NT2/D1 (cell line): Measurements from ENCODE around the gene FAM163B.
A peak's percentile ranks its signal among the peaks of the same experiment; 100 is the strongest.

Experiments used
- DNase-seq: peaks from one replicate; pipeline ENCODE4 v3.0.0-alpha.2; 2011; ENCODE audit warnings: low read depth, low spot score
- H3K27me3 ChIP-seq: 2 replicates; pipeline ENCODE4 v1.6.0; 2011; ENCODE audit warnings: mild to moderate bottlenecking; ENCODE audit not compliant: insufficient read length, insufficient read depth
- H3K36me3 ChIP-seq: 2 replicates; pipeline ENCODE4 v1.6.1; 2011; ENCODE audit warnings: mild to moderate bottlenecking, low read length, mixed read lengths; ENCODE audit not compliant: insufficient read depth, insufficient read length
- H3K4me1 ChIP-seq: 2 replicates; pipeline ENCODE4 v1.5.1; 2011; ENCODE audit not compliant: insufficient read depth, insufficient read length
- H3K4me3 ChIP-seq: 2 replicates; pipeline ENCODE4 v1.5.1; 2011; ENCODE audit warnings: low read depth; ENCODE audit not compliant: insufficient read length
- H3K9ac ChIP-seq: 2 replicates; pipeline ENCODE4 v1.6.0; 2011; ENCODE audit warnings: low read depth; ENCODE audit not compliant: insufficient read length
- H3K9me3 ChIP-seq: 2 replicates; pipeline ENCODE4 v1.5.1; 2011; ENCODE audit warnings: mild to moderate bottlenecking, low read length; ENCODE audit not compliant: insufficient read depth
- SUZ12 ChIP-seq: IDR thresholded peaks from 2 replicates; pipeline ENCODE4 v1.6.1; 2011; ENCODE audit not compliant: insufficient read length, insufficient read depth; ENCODE audit errors: extremely low read depth
- YY1 ChIP-seq: IDR thresholded peaks from 2 replicates; pipeline ENCODE4 v1.6.1; 2011; ENCODE audit not compliant: insufficient read length, insufficient read depth
- ZNF274 ChIP-seq: IDR thresholded peaks from 2 replicates; pipeline ENCODE4 v1.6.1; 2011; ENCODE audit warnings: mild to moderate bottlenecking, low read depth, low read length

Gene FAM163B

DNA sequence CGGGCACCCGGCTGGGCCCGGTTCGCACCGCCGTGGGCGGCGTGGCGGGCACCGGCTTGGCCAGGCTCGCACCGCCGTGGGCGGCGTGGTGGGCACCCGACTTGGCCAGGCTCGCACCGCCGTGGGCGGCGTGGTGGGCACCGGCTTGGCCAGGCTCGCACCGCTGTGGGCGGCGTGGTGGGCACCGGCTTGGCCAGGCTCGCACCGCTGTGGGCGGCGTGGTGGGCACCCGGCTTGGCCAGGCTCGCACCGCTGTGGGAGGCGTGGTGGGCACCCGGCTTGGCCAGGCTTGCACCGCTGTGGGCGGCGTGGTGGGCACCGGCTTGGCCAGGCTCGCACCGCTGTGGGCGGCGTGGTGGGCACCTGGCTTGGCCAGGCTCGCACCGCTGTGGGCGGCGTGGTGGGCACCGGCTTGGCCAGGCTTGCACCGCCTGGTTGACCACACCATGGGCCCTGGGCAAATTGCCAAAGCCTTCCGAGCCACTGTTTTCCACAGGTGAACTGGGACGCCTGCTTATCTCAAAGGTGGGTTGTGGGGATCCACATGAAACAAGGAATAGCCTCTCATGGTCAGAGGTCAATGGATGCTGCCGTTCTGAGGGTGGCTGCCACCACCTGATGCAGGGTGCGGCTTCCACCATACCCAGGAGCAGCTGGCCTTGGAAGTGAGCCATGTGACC is 46.4 kb downstream of the FAM163B start:
- Histone ChIP-seq H3K4me3 (no peak overlapping the region), H3K36me3 (no peaks in the 10 kb centered on the region), H3K9ac (no peak overlapping the region), H3K9me3 (no peaks in the 10 kb centered on the region), H3K4me1 (peaks cover 31% of the 10 kb centered on the region), H3K27me3 (no peaks in the 10 kb centered on the region)
- no peak for DNase-seq
- TF ChIP-seq YY1: no peak
- no peak for TF ChIP-seq SUZ12
- no peak for TF ChIP-seq ZNF274

DNA sequence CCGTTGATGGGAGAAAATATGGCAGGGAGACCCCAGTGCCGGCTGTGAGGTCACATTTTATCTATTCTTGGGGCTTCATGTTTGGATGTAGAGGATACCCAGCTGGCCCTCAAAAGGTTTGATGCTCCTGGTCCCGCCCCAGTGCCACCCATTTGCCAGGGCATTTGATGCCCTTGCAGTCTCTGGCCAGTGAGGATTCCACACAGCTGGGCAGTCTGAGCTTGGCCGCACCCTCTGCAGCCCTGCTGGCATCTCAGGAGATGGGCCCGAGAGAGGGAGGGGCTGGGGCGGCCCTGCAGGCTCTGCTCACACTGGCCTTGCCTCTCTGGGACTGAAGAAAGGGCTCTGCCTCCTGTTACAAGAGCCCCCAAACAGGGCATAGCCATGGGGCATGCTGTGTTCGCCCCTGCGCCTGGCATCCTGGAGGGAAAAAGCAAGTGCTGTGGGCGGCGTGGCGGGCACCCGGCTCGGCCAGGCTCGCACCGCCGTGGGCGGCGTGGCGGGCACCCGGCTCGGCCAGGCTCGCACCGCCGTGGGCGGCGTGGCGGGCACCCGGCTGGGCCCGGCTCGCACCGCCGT is 47.1 kb downstream of the FAM163B start:
- no peak overlapping the region for H3K9ac ChIP-seq
- H3K4me1 ChIP-seq: peaks cover 38% of the 10 kb centered on the region
- DNase-seq: no peak
- H3K36me3 ChIP-seq: no peaks in the 10 kb centered on the region
- H3K27me3 ChIP-seq: no peaks in the 10 kb centered on the region
- TF ChIP-seq ZNF274 (no peak), YY1 (no peak), SUZ12 (no peak)
- H3K9me3 ChIP-seq: no peaks in the 10 kb centered on the region
- H3K4me3 ChIP-seq: no peak overlapping the region

DNA sequence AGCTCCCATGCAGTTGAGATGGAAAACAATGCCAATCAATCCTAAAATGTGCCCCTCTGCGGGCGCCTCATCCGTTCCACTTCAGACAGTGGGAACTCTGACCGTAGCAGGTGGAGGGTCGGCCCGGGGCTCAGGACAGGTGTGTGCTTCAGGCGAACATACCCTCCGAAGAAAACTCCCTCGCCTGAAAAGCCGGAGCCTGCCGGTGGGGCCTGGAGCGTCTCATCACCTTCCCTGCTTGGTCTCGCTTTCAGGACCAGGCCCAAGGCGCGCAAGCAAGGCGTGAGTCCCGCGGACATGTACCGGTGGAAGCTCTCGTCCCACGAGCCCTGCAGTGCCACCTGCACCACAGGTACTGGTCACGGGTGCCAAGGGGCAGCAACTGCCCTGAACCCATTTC is 48.2 kb downstream of the FAM163B start:
- Histone ChIP-seq H3K9ac (no peak overlapping the region), H3K27me3 (no peaks in the 10 kb centered on the region)
- TF ChIP-seq ZNF274 (no peak), SUZ12 (no peak), YY1 (no peak)

GRCh38 chr9:133560311-133560710 is 48.9 kb downstream of the FAM163B start:
- H3K36me3 ChIP-seq: no peaks in the 10 kb centered on the region
- no peak overlapping the region for H3K4me3 ChIP-seq
- DNase-seq: no peak
- no peaks in the 10 kb centered on the region for H3K9me3 ChIP-seq
- no peak overlapping the region for H3K9ac ChIP-seq
- H3K27me3 ChIP-seq: no peaks in the 10 kb centered on the region
- peaks cover 40% of the 10 kb centered on the region for H3K4me1 ChIP-seq
- TF ChIP-seq ZNF274 (no peak), SUZ12 (no peak), YY1 (no peak)

More for the DNA sequence above, 48.2 kb downstream of the FAM163B start:
- H3K4me1 ChIP-seq: peaks cover 46% of the 10 kb centered on the region
- no peaks in the 10 kb centered on the region for H3K9me3 ChIP-seq
- H3K4me3 ChIP-seq: no peak overlapping the region
- DNase-seq: no peak
- H3K36me3 ChIP-seq: no peaks in the 10 kb centered on the region

- no peak overlapping the region for H3K4me3 ChIP-seq
- H3K4me1 ChIP-seq: peaks cover 47% of the 10 kb centered on the region
- no peaks in the 10 kb centered on the region for H3K36me3 ChIP-seq
- no peaks in the 10 kb centered on the region for H3K27me3 ChIP-seq
- H3K9me3 ChIP-seq: no peaks in the 10 kb centered on the region
- peak; percentile 70 for DNase-seq
- no peak for TF ChIP-seq ZNF274
- TF ChIP-seq YY1: peak; percentile 47
- no peak for TF ChIP-seq SUZ12
- H3K9ac ChIP-seq: peak overlapping the region; percentile 43
Observed at GRCh38 chr9:133558191-133559126, 50.7 kb downstream of the FAM163B start.

DNA sequence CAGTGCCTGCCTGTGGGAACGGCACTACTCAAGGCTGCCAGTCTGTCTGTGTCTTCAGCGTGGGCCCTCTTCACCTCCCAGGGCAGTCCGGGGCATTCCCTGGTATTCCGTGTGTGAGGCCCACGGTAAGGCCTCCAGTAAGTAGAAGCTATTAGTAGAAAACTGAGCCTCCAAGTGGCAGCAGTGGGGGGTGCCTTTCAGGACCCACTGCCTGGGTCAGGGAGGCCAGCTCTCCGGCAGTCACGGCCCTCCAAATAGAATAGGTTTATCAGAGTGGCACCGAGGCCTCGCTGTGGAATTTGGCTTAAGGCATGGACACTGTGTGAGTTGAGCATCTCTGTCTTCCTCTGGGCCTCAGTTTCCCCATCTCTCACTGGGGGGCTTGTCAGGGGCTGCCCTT is 51.6 kb downstream of the FAM163B start:
- H3K9me3 ChIP-seq: no peaks in the 10 kb centered on the region
- no peaks in the 10 kb centered on the region for H3K27me3 ChIP-seq
- H3K4me3 ChIP-seq: no peak overlapping the region
- H3K36me3 ChIP-seq: no peaks in the 10 kb centered on the region
- peak overlapping the region; percentile 66 for H3K9ac ChIP-seq
- peaks cover 46% of the 10 kb centered on the region for H3K4me1 ChIP-seq
- TF ChIP-seq ZNF274 (no peak), SUZ12 (no peak), YY1 (no peak)
- DNase-seq: no peak

DNA sequence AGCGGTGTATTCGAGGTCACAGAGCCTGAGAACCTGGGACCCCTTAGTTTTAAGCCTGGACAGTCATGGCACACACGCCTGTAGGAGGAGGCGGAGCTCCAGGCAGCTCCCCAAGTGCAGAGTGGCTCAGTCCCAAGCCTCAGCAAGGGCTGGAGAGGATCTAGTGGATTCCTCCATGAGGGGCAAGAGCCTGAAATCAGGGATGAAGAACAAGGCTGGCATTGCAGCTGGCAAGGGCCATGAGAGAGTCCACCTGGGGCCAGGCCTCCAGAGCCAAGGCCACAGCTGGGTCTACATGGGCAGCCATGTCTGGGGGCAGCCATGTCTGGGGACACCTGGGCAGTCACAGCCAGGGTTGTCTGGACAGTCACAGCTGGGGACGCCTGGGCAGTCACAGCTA is 52.8 kb downstream of the FAM163B start:
- Histone ChIP-seq H3K4me1 (peaks cover 46% of the 10 kb centered on the region), H3K36me3 (no peaks in the 10 kb centered on the region), H3K9ac (no peak overlapping the region), H3K27me3 (no peaks in the 10 kb centered on the region), H3K9me3 (no peaks in the 10 kb centered on the region), H3K4me3 (no peak overlapping the region)
- DNase-seq: no peak
- TF ChIP-seq SUZ12 (no peak), YY1 (no peak), ZNF274 (no peak)
